Testis (tissue), 2 donors: ENCODE measurements around the gene MAMDC2.

ENCODE experiments used
- CTCF ChIP-seq, 3 experiments: fragments of 450-650 bp in 2 of 3; fragments of 200-600 bp in 1 of 3; sonication (generic) in 1 of 3; IDR thresholded peaks; one replicate each; pipeline ENCODE4 v1.5.1; 2016 to 2019; ENCODE audit warnings: antibody characterized with exemption in 3 of 3, mild to moderate bottlenecking in 2 of 3, moderate library complexity in 1 of 3
- POLR2A ChIP-seq: fragments of 450-650 bp; IDR thresholded peaks from one replicate; pipeline ENCODE4 v1.6.1; 2017; ENCODE audit warnings: antibody characterized with exemption, mild to moderate bottlenecking, moderate library complexity

DNA sequence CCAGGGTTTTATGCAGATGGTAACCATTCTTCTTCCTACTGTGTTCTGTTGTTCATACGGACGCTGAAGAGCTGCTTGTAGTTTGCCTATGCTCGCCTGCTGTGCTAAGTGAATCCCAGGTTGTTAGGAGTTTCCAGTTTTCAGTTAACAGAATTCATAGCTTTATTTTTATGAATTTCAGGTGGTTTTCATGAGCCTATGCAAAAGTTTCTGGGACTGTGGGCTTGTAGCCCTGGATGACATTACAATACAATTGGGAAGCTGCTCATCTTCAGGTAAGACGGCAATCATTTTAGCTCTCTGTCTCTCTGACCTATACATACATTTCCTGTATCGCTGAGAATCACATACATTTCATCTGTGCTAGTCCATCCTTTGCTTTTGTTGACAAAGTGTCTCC, 124.9 kb downstream of the MAMDC2 start:
- TF ChIP-seq CTCF (IDR thresholded peaks at IDR 0.05) (no peak), POLR2A (no peak)
